GM13977 (cell line): ENCODE measurements around the gene SPINK8.

ENCODE experiments used
- DNase-seq: peaks from one replicate; pipeline ENCODE4 v3.0.0; 2012; ENCODE audit warnings: low spot score
- in situ Hi-C: fragments of 300-500 bp; cut with MboI; formaldehyde crosslinking; loops from one replicate; pipeline ENCODE4 v1.12.0; 2022; ENCODE audit warnings: low sequenced_read_pairs, low pct_unique_long_range_greater_than_20kb, mixed read lengths, inconsistent platforms; ENCODE audit not compliant: unreplicated experiment
- TF ChIP-seq, protein P1 (sequence below): IDR thresholded peaks from 2 replicates; pipeline ENCODE4 v1.5.1; 2012; ENCODE audit warnings: mild to moderate bottlenecking, control low read depth; ENCODE audit not compliant: insufficient read depth; ENCODE audit errors: extremely low read depth, missing control alignments

Gene SPINK8

DNA sequence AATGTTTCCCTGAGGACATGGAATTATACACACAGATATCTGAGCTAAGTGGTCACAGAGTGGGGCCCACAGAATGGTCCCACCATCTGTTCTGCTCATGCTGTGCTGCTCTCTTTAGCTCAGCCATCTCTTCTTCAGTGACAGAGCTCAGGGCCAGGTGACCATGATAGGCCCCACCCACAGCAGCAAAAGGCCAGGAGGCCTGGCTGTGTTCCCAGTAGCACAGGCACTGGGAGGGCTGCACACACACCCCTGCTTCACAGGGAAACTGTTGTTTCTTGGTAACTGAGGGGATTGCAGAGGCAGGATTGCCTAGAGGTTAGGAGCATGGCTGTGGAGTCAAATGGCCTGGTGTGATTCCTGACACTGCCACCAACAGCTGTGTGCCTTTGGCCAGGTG is 33.7 kb upstream of the SPINK8 start:
- in situ Hi-C loops: no loop called here
- DNase-seq: no peak
- TF ChIP-seq, protein P1, sequence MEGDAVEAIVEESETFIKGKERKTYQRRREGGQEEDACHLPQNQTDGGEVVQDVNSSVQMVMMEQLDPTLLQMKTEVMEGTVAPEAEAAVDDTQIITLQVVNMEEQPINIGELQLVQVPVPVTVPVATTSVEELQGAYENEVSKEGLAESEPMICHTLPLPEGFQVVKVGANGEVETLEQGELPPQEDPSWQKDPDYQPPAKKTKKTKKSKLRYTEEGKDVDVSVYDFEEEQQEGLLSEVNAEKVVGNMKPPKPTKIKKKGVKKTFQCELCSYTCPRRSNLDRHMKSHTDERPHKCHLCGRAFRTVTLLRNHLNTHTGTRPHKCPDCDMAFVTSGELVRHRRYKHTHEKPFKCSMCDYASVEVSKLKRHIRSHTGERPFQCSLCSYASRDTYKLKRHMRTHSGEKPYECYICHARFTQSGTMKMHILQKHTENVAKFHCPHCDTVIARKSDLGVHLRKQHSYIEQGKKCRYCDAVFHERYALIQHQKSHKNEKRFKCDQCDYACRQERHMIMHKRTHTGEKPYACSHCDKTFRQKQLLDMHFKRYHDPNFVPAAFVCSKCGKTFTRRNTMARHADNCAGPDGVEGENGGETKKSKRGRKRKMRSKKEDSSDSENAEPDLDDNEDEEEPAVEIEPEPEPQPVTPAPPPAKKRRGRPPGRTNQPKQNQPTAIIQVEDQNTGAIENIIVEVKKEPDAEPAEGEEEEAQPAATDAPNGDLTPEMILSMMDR: no peak

- DNase-seq: no peak
- TF ChIP-seq, protein P1: no peak
- in situ Hi-C loops: no loop called here
Observed at GRCh38 chr3:48364840-48365239, 31.4 kb upstream of the SPINK8 start.

DNA sequence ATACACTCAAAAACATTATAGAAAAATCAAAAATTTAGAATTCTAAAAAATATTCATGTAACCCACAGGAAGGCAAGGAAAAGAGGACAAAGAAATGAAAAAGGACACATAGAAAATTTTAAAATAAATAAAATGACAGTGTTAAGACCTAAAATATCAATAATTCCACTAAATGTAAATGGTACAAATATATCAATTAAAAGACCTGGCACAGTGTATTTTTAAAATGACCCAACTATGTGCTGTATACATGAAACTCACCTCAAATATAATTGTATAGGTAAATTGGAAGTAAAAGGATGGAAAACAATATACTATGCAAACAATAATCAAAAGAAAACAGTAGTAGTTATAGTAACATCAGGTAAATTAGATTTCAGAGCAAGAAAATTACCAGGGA is 28.5 kb upstream of the SPINK8 start:
- no peak for DNase-seq
- TF ChIP-seq, protein P1: no peak
- in situ Hi-C loops: no loop called here

DNA sequence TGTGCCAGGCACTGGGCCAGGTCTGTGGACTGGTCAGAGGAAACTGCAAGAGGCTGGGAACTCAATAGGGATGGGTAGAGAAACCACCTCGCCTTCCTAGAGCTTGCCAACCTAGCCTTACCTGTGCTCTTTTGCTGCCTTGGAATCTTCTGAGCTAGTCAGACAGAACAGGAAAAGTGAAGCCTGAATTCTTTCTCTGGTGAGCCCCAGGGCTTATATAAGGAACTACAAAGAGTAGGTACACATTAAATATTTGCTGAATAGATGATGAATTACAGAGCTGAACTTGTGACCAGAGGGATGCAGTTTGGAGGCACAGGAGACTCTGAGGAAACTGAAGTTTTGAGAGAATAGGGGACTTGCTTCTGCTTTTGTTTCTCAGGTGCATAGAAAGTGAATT is 23.0 kb upstream of the SPINK8 start:
- in situ Hi-C loops: no loop called here
- TF ChIP-seq, protein P1: no peak
- DNase-seq: no peak

DNA sequence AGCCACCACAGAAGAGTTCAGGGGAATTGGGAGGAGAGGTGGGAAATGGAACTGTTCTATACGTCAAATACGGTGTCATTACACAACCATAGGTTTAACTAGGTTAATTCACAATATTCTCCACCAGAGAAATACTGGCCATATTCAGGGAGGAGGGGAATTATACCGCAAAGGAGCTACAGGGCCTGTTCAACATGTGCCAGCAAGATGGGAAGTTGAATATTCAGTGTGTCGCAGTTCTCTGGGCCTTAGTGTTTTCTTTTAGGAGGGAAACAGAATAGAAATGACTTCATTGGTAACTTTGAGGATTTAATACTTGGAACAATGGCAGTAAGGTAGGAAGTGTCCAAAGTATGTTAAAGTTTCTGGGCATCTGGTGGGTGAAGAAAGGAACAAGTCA is 20.5 kb upstream of the SPINK8 start:
- TF ChIP-seq, protein P1: no peak
- DNase-seq: no peak
- in situ Hi-C loops: no loop called here

- TF ChIP-seq, protein P1: no peak
- DNase-seq: no peak
- in situ Hi-C loops: no loop called here
Observed at GRCh38 chr3:48352546-48352945, 19.1 kb upstream of the SPINK8 start.

- TF ChIP-seq, protein P1: no peak
- no peak for DNase-seq
- in situ Hi-C loops: no loop called here
Observed at GRCh38 chr3:48347500-48347899, 14.0 kb upstream of the SPINK8 start.
